BJ (cell line): ENCODE results near the gene RCOR3. TPM values are rescaled to one million over a fixed set of nuclear protein-coding genes. Genes with fewer than 3 reads are reported as not detected.

Experiments used
- CTCF ChIA-PET: fragments of 350-600 bp; formaldehyde crosslinking; extraction: SDS; loops from one replicate; lab custom pipeline; 2021; ENCODE audit warnings: antibody characterized with exemption, inconsistent platforms; lab: Yijun Ruan, JAX
- POLR2A ChIA-PET: fragments of 300-600 bp; sonication (Branson Sonifier 250); formaldehyde crosslinking; extraction: SDS; loops from one replicate; lab custom pipeline; 2021; ENCODE audit warnings: antibody characterized with exemption; lab: Charles Lee
- DNase-seq: peaks from one replicate; pipeline ENCODE4 v3.0.0-alpha.2; 2011; ENCODE audit warnings: low read depth
- H3K27me3 ChIP-seq: 2 replicates; pipeline ENCODE4 v1.6.0; 2011; ENCODE audit warnings: low read length; ENCODE audit not compliant: control insufficient read depth, insufficient read depth
- H3K36me3 ChIP-seq: 2 replicates; pipeline ENCODE4 v1.5.1; 2011; ENCODE audit warnings: low read length; ENCODE audit not compliant: control insufficient read depth, insufficient read depth
- H3K4me3 ChIP-seq: 2 replicates; pipeline ENCODE4 v1.5.1; 2011; ENCODE audit warnings: low read depth, mild to moderate bottlenecking, control low read depth, low read length
- CTCF ChIP-seq: IDR thresholded peaks from 2 replicates; pipeline ENCODE4 v1.5.1; 2011; ENCODE audit warnings: low read depth, mild to moderate bottlenecking, control low read depth, inconsistent platforms, low read length, moderate library complexity; ENCODE audit not compliant: insufficient read depth
- polyA plus RNA-seq: library from polyadenylated mRNA; depleted of rRNA; stranded (reverse); fragments of >200 nt; gene quantifications from 2 replicates; pipeline ENCODE4 v1.2.3, GENCODE V29; 2011

The RCOR3 gene
- polyA plus RNA-seq, 1 experiment: 27.7 TPM

- POLR2A ChIA-PET: no interaction called here
- no peak for TF ChIP-seq CTCF
- no peak for DNase-seq
- CTCF ChIA-PET: interaction anchor here (0.5 kb wide), 1 partner anchor 31 kb away, joined by 3 read pairs; no protein-coding TSS in a partner anchor
- H3K36me3 ChIP-seq: peaks cover 6% of the 10 kb centered on the region
- H3K4me3 ChIP-seq: no peak overlapping the region
- no peaks in the 10 kb centered on the region for H3K27me3 ChIP-seq
Measured at GRCh38 chr1:211285196-211285595, 26.0 kb downstream of the RCOR3 start.

GRCh38 chr1:211287218-211287617 is 28.1 kb downstream of the RCOR3 start:
- DNase-seq: no peak
- Histone ChIP-seq H3K36me3 (peaks cover 9% of the 10 kb centered on the region), H3K27me3 (no peaks in the 10 kb centered on the region), H3K4me3 (no peak overlapping the region)
- ChIA-PET CTCF (no interaction called here), POLR2A (no interaction called here)
- no peak for TF ChIP-seq CTCF

- Histone ChIP-seq H3K4me3 (no peak overlapping the region), H3K36me3 (peaks cover 10% of the 10 kb centered on the region), H3K27me3 (no peaks in the 10 kb centered on the region)
- ChIA-PET CTCF (interaction anchor here (1.0 kb wide), 1 partner anchor 32 kb away, joined by 5 read pairs; no protein-coding TSS in a partner anchor), POLR2A (no interaction called here)
- no peak for DNase-seq
- TF ChIP-seq CTCF: no peak
Measured at GRCh38 chr1:211292411-211292810, 33.2 kb downstream of the RCOR3 start.

- DNase-seq: no peak
- Histone ChIP-seq H3K4me3 (no peak overlapping the region), H3K27me3 (no peaks in the 10 kb centered on the region), H3K36me3 (peaks cover 7% of the 10 kb centered on the region)
- POLR2A ChIA-PET: no interaction called here
- TF ChIP-seq CTCF: no peak
- CTCF ChIA-PET: interaction anchor here (1.6 kb wide), 1 partner anchor 12 kb away, joined by 5 read pairs; no protein-coding TSS in a partner anchor
Measured at GRCh38 chr1:211296396-211296795, 37.2 kb downstream of the RCOR3 start.

GRCh38 chr1:211305044-211305443 is 45.9 kb downstream of the RCOR3 start:
- Histone ChIP-seq H3K4me3 (no peak overlapping the region), H3K36me3 (no peaks in the 10 kb centered on the region; the same call in 1 of the 2 replicates), H3K27me3 (no peaks in the 10 kb centered on the region)
- POLR2A ChIA-PET: no interaction called here
- DNase-seq: no peak
- CTCF ChIA-PET: interaction anchor here (0.6 to 1.0 kb wide), 2 partner anchors 14 to 967 kb away, joined by 3 read pairs; no protein-coding TSS in a partner anchor
- TF ChIP-seq CTCF: no peak
